ENCODE results near the gene VPS37D.

The VPS37D gene

GRCh38 chr7:73681031-73681430 lies 13.4 kb downstream of the VPS37D start:
- DNase-seq: no peak

GRCh38 chr7:73682745-73683055 lies 15.1 kb downstream of the VPS37D start:
- no peak for DNase-seq

- DNase-seq: peak; percentile 98
Observed at GRCh38 chr7:73683056-73683787, 15.6 kb downstream of the VPS37D start, which contains the start of the genes BUD23 and DNAJC30. BUD23 (plus strand) TSS chr7:73683597; CDS start chr7:73683626, 29 bp downstream. DNAJC30 (minus strand) TSS chr7:73683453; CDS start chr7:73683423, 30 bp downstream.

GRCh38 chr7:73683788-73684693 lies 16.4 kb downstream of the VPS37D start:
- peak in 1 of 2 donors; percentile 31 for DNase-seq

- DNase-seq: no peak
Observed at GRCh38 chr7:73685311-73685710, 17.7 kb downstream of the VPS37D start.

GRCh38 chr7:73688288-73688687 lies 20.7 kb downstream of the VPS37D start:
- no peak for DNase-seq

GRCh38 chr7:73690646-73691045 lies 23.0 kb downstream of the VPS37D start:
- no peak for DNase-seq

GRCh38 chr7:73696372-73696771 lies 28.7 kb downstream of the VPS37D start:
- no peak for DNase-seq

GRCh38 chr7:73698410-73698809 lies 30.8 kb downstream of the VPS37D start:
- DNase-seq: no peak

GRCh38 chr7:73699370-73700068 lies 31.9 kb downstream of the VPS37D start:
- no peak for DNase-seq

- DNase-seq: no peak
Observed at GRCh38 chr7:73700069-73700423, 32.4 kb downstream of the VPS37D start.

- no peak for DNase-seq
Observed at GRCh38 chr7:73700581-73701134, 33.0 kb downstream of the VPS37D start.

- peak; percentile 38 to 47 for DNase-seq
Observed at GRCh38 chr7:73701357-73701995, 33.8 kb downstream of the VPS37D start.

GRCh38 chr7:73702226-73702625 lies 34.6 kb downstream of the VPS37D start:
- DNase-seq: no peak

- DNase-seq: no peak
Observed at GRCh38 chr7:73702665-73703064, 35.0 kb downstream of the VPS37D start.

- no peak for DNase-seq
Observed at GRCh38 chr7:73703225-73703624, 35.6 kb downstream of the VPS37D start.

- DNase-seq: peak; percentile 48 to 59
Observed at GRCh38 chr7:73703757-73704639, 36.4 kb downstream of the VPS37D start.

GRCh38 chr7:73704640-73705550 lies 37.3 kb downstream of the VPS37D start:
- DNase-seq: no peak

GRCh38 chr7:73705551-73705920 lies 37.9 kb downstream of the VPS37D start:
- DNase-seq: no peak

Measured in stimulated activated CD4-positive, alpha-beta T cell treated with anti-CD3 and anti-CD28 coated beads, Interleukin-2, amount 100 ng/mL, for 24 hours (primary cell).